ENCODE data around the gene EYA4. TPM values are rescaled to one million over a fixed set of nuclear protein-coding genes. Genes with fewer than 3 reads are reported as not detected.

Gene EYA4
- total RNA-seq, 1 experiment from 2014 or later: not detected

- ChIA-PET POLR2A (no interaction called here), CTCF (no interaction called here)
- intact Hi-C loops (cut with micrococcal nuclease; ENCODE audit: unreplicated experiment): loop anchor here (1.0 to 5.0 kb wide), 4 partner anchors 125 to 684 kb away; no protein-coding TSS in a partner anchor
Measured at GRCh38 chr6:133512410-133513016, 271.4 kb downstream of the EYA4 start.

GRCh38 chr6:133523816-133524215 is 282.7 kb downstream of the EYA4 start:
- DNase-seq (ENCODE audit: low read depth, low spot score): no peak
- intact Hi-C loops (cut with micrococcal nuclease; ENCODE audit: unreplicated experiment): no loop called here
- Histone ChIP-seq H3K27me3 (ENCODE audit: control insufficient read depth, insufficient read depth, low read length) (no peaks in the 10 kb centered on the region), H3K36me3 (ENCODE audit: control insufficient read depth, insufficient read depth, low read length) (no peaks in the 10 kb centered on the region), H3K4me1 (ENCODE audit: control insufficient read depth, insufficient read depth, low read length) (no peaks in the 10 kb centered on the region), H3K27ac (ENCODE audit: low read length) (no peak overlapping the region), H3K4me3 (ENCODE audit: low read depth in 2 of 2, low read length in 2 of 2) (no peak overlapping the region), H3K9me3 (ENCODE audit: control insufficient read depth, insufficient read depth, low read depth, low read length) (no peaks in the 10 kb centered on the region)
- in situ Hi-C loops (cut with HindIII; ENCODE audit: low pct_unique_long_range_greater_than_20kb, low sequenced_read_pairs): no loop called here
- TF ChIP-seq CTCF (IDR thresholded peaks at IDR 0.05) (no peak), POLR2AphosphoS5 (IDR thresholded peaks at IDR 0.05; ENCODE audit: low read depth, low read length) (no peak), SIN3A (IDR thresholded peaks at IDR 0.05; ENCODE audit: borderline replicate concordance, insufficient read depth, low read depth, low read length) (no peak), REST (IDR thresholded peaks at IDR 0.05; ENCODE audit: insufficient read depth in 1 of 2, low read depth in 2 of 2, low read length in 1 of 2) (no peak), TCF7L2 (IDR thresholded peaks at IDR 0.05; ENCODE audit: low read depth, low read length) (no peak)
- ChIA-PET CTCF (no interaction called here), POLR2A (no interaction called here)
- no peak for ATAC-seq
- BruUV-seq (replicated peaks): no TSS peak

More at GRCh38 chr6:133512410-133513016, 271.4 kb downstream of the EYA4 start:
- TF ChIP-seq REST (IDR thresholded peaks at IDR 0.05; ENCODE audit: insufficient read depth in 1 of 2, low read depth in 2 of 2, low read length in 1 of 2) (no peak), CTCF (IDR thresholded peaks at IDR 0.05) (peak; percentile 70)
- DNase-seq (ENCODE audit: low read depth, low spot score) (peak; percentile 33), ATAC-seq (peak; percentile 83)
- Histone ChIP-seq H3K27ac (ENCODE audit: low read length) (no peak overlapping the region), H3K4me3 (ENCODE audit: low read depth in 2 of 2, low read length in 2 of 2) (no peak overlapping the region), H3K9me3 (ENCODE audit: control insufficient read depth, insufficient read depth, low read depth, low read length) (no peaks in the 10 kb centered on the region), H3K4me1 (ENCODE audit: control insufficient read depth, insufficient read depth, low read length) (no peaks in the 10 kb centered on the region), H3K27me3 (ENCODE audit: control insufficient read depth, insufficient read depth, low read length) (no peaks in the 10 kb centered on the region; the same call in 1 of the 2 replicates), H3K36me3 (ENCODE audit: control insufficient read depth, insufficient read depth, low read length) (no peaks in the 10 kb centered on the region)
- in situ Hi-C loops (cut with HindIII; ENCODE audit: low pct_unique_long_range_greater_than_20kb, low sequenced_read_pairs): no loop called here
- BruUV-seq (replicated peaks): no TSS peak

Measured in Panc1 (cell line).